Measurements from ENCODE around the gene RAVER2. TPM values are rescaled to one million over a fixed set of nuclear protein-coding genes. Genes with fewer than 3 reads are reported as not detected.

Gene RAVER2
- total RNA-seq, 1 donor, result 2.2 TPM

GRCh38 chr1:64856553-64856952, 111.7 kb downstream of the RAVER2 start:
- H3K9me3 ChIP-seq (ENCODE audit: low read depth, low read length), result no peaks in the 10 kb centered on the region
- no peaks in the 10 kb centered on the region for H3K27me3 ChIP-seq (ENCODE audit: insufficient read depth, low read length)
- H3K4me3 ChIP-seq (ENCODE audit: low read length), result no peak overlapping the region
- H3K4me1 ChIP-seq (ENCODE audit: insufficient read depth, low read length), result peaks cover 5% of the 10 kb centered on the region

- no peaks in the 10 kb centered on the region for H3K9me3 ChIP-seq (ENCODE audit: low read depth, low read length)
- no peaks in the 10 kb centered on the region for H3K27me3 ChIP-seq (ENCODE audit: insufficient read depth, low read length)
- peaks cover 13% of the 10 kb centered on the region for H3K4me1 ChIP-seq (ENCODE audit: insufficient read depth, low read length)
- no peak overlapping the region for H3K4me3 ChIP-seq (ENCODE audit: low read length)
These were observed 112.5 kb downstream of the RAVER2 start for GRCh38 chr1:64857347-64857746.

- Histone ChIP-seq H3K9me3 (ENCODE audit: low read depth, low read length) (no peaks in the 10 kb centered on the region), H3K4me1 (ENCODE audit: insufficient read depth, low read length) (peaks cover 47% of the 10 kb centered on the region), H3K4me3 (ENCODE audit: low read length) (no peak overlapping the region), H3K27me3 (ENCODE audit: insufficient read depth, low read length) (no peaks in the 10 kb centered on the region)
These were observed 116.7 kb downstream of the RAVER2 start for GRCh38 chr1:64861611-64862010.

GRCh38 chr1:64864018-64864940, 119.4 kb downstream of the RAVER2 start:
- H3K4me3 ChIP-seq (ENCODE audit: low read length), result no peak overlapping the region
- H3K27me3 ChIP-seq (ENCODE audit: insufficient read depth, low read length), result no peaks in the 10 kb centered on the region
- H3K9me3 ChIP-seq (ENCODE audit: low read depth, low read length), result no peaks in the 10 kb centered on the region
- peaks cover 47% of the 10 kb centered on the region for H3K4me1 ChIP-seq (ENCODE audit: insufficient read depth, low read length)

- Histone ChIP-seq H3K4me1 (ENCODE audit: insufficient read depth, low read length) (peaks cover 47% of the 10 kb centered on the region), H3K9me3 (ENCODE audit: low read depth, low read length) (no peaks in the 10 kb centered on the region), H3K27me3 (ENCODE audit: insufficient read depth, low read length) (no peaks in the 10 kb centered on the region), H3K4me3 (ENCODE audit: low read length) (no peak overlapping the region)
These were observed 120.4 kb downstream of the RAVER2 start for GRCh38 chr1:64865105-64865757.

GRCh38 chr1:64866689-64867088, 121.8 kb downstream of the RAVER2 start:
- H3K9me3 ChIP-seq (ENCODE audit: low read depth, low read length), result no peaks in the 10 kb centered on the region
- peaks cover 41% of the 10 kb centered on the region for H3K4me1 ChIP-seq (ENCODE audit: insufficient read depth, low read length)
- no peak overlapping the region for H3K4me3 ChIP-seq (ENCODE audit: low read length)
- H3K27me3 ChIP-seq (ENCODE audit: insufficient read depth, low read length), result no peaks in the 10 kb centered on the region

- H3K4me3 ChIP-seq (ENCODE audit: low read length), result no peak overlapping the region
- no peaks in the 10 kb centered on the region for H3K9me3 ChIP-seq (ENCODE audit: low read depth, low read length)
- H3K27me3 ChIP-seq (ENCODE audit: insufficient read depth, low read length), result no peaks in the 10 kb centered on the region
- H3K4me1 ChIP-seq (ENCODE audit: insufficient read depth, low read length), result peaks cover 35% of the 10 kb centered on the region
These were observed 122.4 kb downstream of the RAVER2 start for GRCh38 chr1:64867266-64867665.

GRCh38 chr1:64871256-64871655, 126.4 kb downstream of the RAVER2 start:
- no peaks in the 10 kb centered on the region for H3K9me3 ChIP-seq (ENCODE audit: low read depth, low read length)
- H3K4me3 ChIP-seq (ENCODE audit: low read length), result no peak overlapping the region
- no peaks in the 10 kb centered on the region for H3K27me3 ChIP-seq (ENCODE audit: insufficient read depth, low read length)
- peaks cover 16% of the 10 kb centered on the region for H3K4me1 ChIP-seq (ENCODE audit: insufficient read depth, low read length)

- Histone ChIP-seq H3K4me1 (ENCODE audit: insufficient read depth, low read length) (peaks cover 17% of the 10 kb centered on the region), H3K27me3 (ENCODE audit: insufficient read depth, low read length) (no peaks in the 10 kb centered on the region), H3K9me3 (ENCODE audit: low read depth, low read length) (no peaks in the 10 kb centered on the region), H3K4me3 (ENCODE audit: low read length) (no peak overlapping the region)
These were observed 127.2 kb downstream of the RAVER2 start for GRCh38 chr1:64872067-64872466.

- Histone ChIP-seq H3K4me3 (ENCODE audit: low read length) (no peak overlapping the region), H3K27me3 (ENCODE audit: insufficient read depth, low read length) (no peaks in the 10 kb centered on the region), H3K9me3 (ENCODE audit: low read depth, low read length) (no peaks in the 10 kb centered on the region), H3K4me1 (ENCODE audit: insufficient read depth, low read length) (peaks cover 24% of the 10 kb centered on the region)
These were observed 128.7 kb downstream of the RAVER2 start for GRCh38 chr1:64873576-64873975.

GRCh38 chr1:64874666-64875065, 129.8 kb downstream of the RAVER2 start:
- H3K27me3 ChIP-seq (ENCODE audit: insufficient read depth, low read length), result no peaks in the 10 kb centered on the region
- H3K4me1 ChIP-seq (ENCODE audit: insufficient read depth, low read length), result peaks cover 28% of the 10 kb centered on the region
- H3K9me3 ChIP-seq (ENCODE audit: low read depth, low read length), result no peaks in the 10 kb centered on the region
- no peak overlapping the region for H3K4me3 ChIP-seq (ENCODE audit: low read length)

- Histone ChIP-seq H3K4me1 (ENCODE audit: insufficient read depth, low read length) (peaks cover 28% of the 10 kb centered on the region), H3K27me3 (ENCODE audit: insufficient read depth, low read length) (no peaks in the 10 kb centered on the region), H3K9me3 (ENCODE audit: low read depth, low read length) (no peaks in the 10 kb centered on the region), H3K4me3 (ENCODE audit: low read length) (no peak overlapping the region)
These were observed 130.2 kb downstream of the RAVER2 start for GRCh38 chr1:64875101-64875500.

- Histone ChIP-seq H3K9me3 (ENCODE audit: low read depth, low read length) (no peaks in the 10 kb centered on the region), H3K27me3 (ENCODE audit: insufficient read depth, low read length) (no peaks in the 10 kb centered on the region), H3K4me3 (ENCODE audit: low read length) (no peak overlapping the region), H3K4me1 (ENCODE audit: insufficient read depth, low read length) (peaks cover 29% of the 10 kb centered on the region)
These were observed 130.7 kb downstream of the RAVER2 start for GRCh38 chr1:64875606-64876005.

- no peak overlapping the region for H3K4me3 ChIP-seq (ENCODE audit: low read length)
- H3K27me3 ChIP-seq (ENCODE audit: insufficient read depth, low read length), result no peaks in the 10 kb centered on the region
- H3K4me1 ChIP-seq (ENCODE audit: insufficient read depth, low read length), result peaks cover 42% of the 10 kb centered on the region
- H3K9me3 ChIP-seq (ENCODE audit: low read depth, low read length), result no peaks in the 10 kb centered on the region
These were observed 132.3 kb downstream of the RAVER2 start for GRCh38 chr1:64877151-64877550.

GRCh38 chr1:64877598-64877997, 132.7 kb downstream of the RAVER2 start:
- H3K4me3 ChIP-seq (ENCODE audit: low read length), result no peak overlapping the region
- no peaks in the 10 kb centered on the region for H3K27me3 ChIP-seq (ENCODE audit: insufficient read depth, low read length)
- peaks cover 42% of the 10 kb centered on the region for H3K4me1 ChIP-seq (ENCODE audit: insufficient read depth, low read length)
- H3K9me3 ChIP-seq (ENCODE audit: low read depth, low read length), result no peaks in the 10 kb centered on the region
